Liver (tissue), 9 donors: ENCODE data around the gene RYR2. TPM values are rescaled to one million over a fixed set of nuclear protein-coding genes. Genes with fewer than 3 reads are reported as not detected.
"Not testable (repeated sequence)": the region's sequence is repeated elsewhere in the genome, so short reads cannot be mapped to it uniquely, and the experiment has no call there.

ENCODE experiments used
- DNase-seq: peaks from one replicate; pipeline ENCODE4 v3.0.0-alpha.2; 2017; ENCODE audit warnings: low spot score
- H3K27ac ChIP-seq, 2 donors: one replicate each; pipeline ENCODE4 v1.7.0; 2013; ENCODE audit warnings: inconsistent platforms in 2 of 2, low read length in 2 of 2, control low read depth in 1 of 2, low read depth in 1 of 2, mild to moderate bottlenecking in 1 of 2
- H3K27me3 ChIP-seq, 4 donors: one replicate each; pipeline versions ENCODE4 v1.6.1 to v1.7.0; 2013; ENCODE audit warnings: low read length in 3 of 4, inconsistent platforms in 1 of 4, mild to moderate bottlenecking in 1 of 4, moderate library complexity in 1 of 4; ENCODE audit not compliant: control insufficient read depth in 4 of 4, insufficient read depth in 4 of 4
- H3K36me3 ChIP-seq, 4 donors: one replicate each; pipeline versions ENCODE4 v1.6.1 to v1.7.0; 2013; ENCODE audit warnings: low read length in 3 of 4, mild to moderate bottlenecking in 3 of 4, low read depth in 1 of 4, moderate library complexity in 1 of 4; ENCODE audit not compliant: control insufficient read depth in 4 of 4, insufficient read depth in 3 of 4
- H3K4me1 ChIP-seq, 4 donors: one replicate each; pipeline versions ENCODE4 v1.6.1 to v1.7.0; 2013; ENCODE audit warnings: low read length in 3 of 4, mild to moderate bottlenecking in 3 of 4, moderate library complexity in 1 of 4; ENCODE audit not compliant: control insufficient read depth in 4 of 4, insufficient read depth in 4 of 4
- H3K4me3 ChIP-seq, 3 donors: one replicate each; pipeline versions ENCODE4 v1.6.1 to v1.7.0; 2013; ENCODE audit warnings: low read length in 3 of 3, control low read depth in 1 of 3, low read depth in 1 of 3, mild to moderate bottlenecking in 1 of 3
- H3K9ac ChIP-seq, 2 donors: one replicate each; pipeline ENCODE4 v1.7.0; 2013; ENCODE audit warnings: low read length in 2 of 2, mild to moderate bottlenecking in 2 of 2, moderate library complexity in 2 of 2, control low read depth in 1 of 2, low read depth in 1 of 2
- H3K9me3 ChIP-seq, 4 donors: one replicate each; pipeline versions ENCODE4 v1.6.1 to v1.7.0; 2013; ENCODE audit warnings: low read length in 3 of 4; ENCODE audit not compliant: control insufficient read depth in 4 of 4
- ATF3 ChIP-seq: IDR thresholded peaks from 2 replicates; pipeline ENCODE4 v1.6.1; 2016; ENCODE audit warnings: antibody characterized with exemption
- EGR1 ChIP-seq, 2 donors: IDR thresholded peaks; 2 replicates each; pipeline ENCODE4 v1.6.1; 2016 to 2018; ENCODE audit warnings: antibody characterized with exemption in 2 of 2, low read depth in 2 of 2
- FOXA1 ChIP-seq: IDR thresholded peaks from 2 replicates; pipeline ENCODE4 v1.6.1; 2016; ENCODE audit warnings: antibody characterized with exemption
- FOXA2 ChIP-seq: IDR thresholded peaks from 2 replicates; pipeline ENCODE4 v1.6.1; 2016; ENCODE audit warnings: antibody characterized with exemption
- HNF4A ChIP-seq, 2 donors: conservative IDR thresholded peaks; 2 replicates each; pipeline ENCODE4 v1.6.1; 2016; ENCODE audit warnings: antibody characterized with exemption in 2 of 2, mild to moderate bottlenecking in 2 of 2
- HNF4G ChIP-seq: IDR thresholded peaks from 2 replicates; pipeline ENCODE4 v1.6.1; 2016; ENCODE audit warnings: antibody characterized with exemption
- JUND ChIP-seq, 2 donors: IDR thresholded peaks; 2 replicates each; pipeline ENCODE4 v1.6.1; 2016; ENCODE audit warnings: antibody characterized with exemption in 2 of 2
- SP1 ChIP-seq: IDR thresholded peaks from 2 replicates; pipeline ENCODE4 v1.6.1; 2018; ENCODE audit warnings: antibody characterized with exemption, mild to moderate bottlenecking
- TAF1 ChIP-seq: conservative IDR thresholded peaks from 2 replicates; pipeline ENCODE4 v1.6.1; 2016; ENCODE audit warnings: antibody characterized with exemption, mild to moderate bottlenecking
- ZBTB33 ChIP-seq: IDR thresholded peaks from 2 replicates; pipeline ENCODE4 v1.6.1; 2016; ENCODE audit warnings: antibody characterized with exemption
- WGBS: extraction: QIAGEN DNeasy Blood & Tissue Kit; methylation state at CpG from one replicate; pipeline ENCODE4 v1.1.7; 2013; 5-methylcytosine and 5-hydroxymethylcytosine counted together
- polyA plus RNA-seq, 2 donors: library from polyadenylated mRNA; stranded (reverse) in 1 of 2; unstranded in 1 of 2; fragments of 200-250 nt in 1 of 2; fragments of >200 nt in 1 of 2; fragmentation: Nextera tagmentation in 1 of 2; extraction: Ambion mirVana in 1 of 2; gene quantifications; one replicate each; pipeline versions ENCODE4 v1.2.1 to v1.2.3, GENCODE V29; 2013 to 2015
- total RNA-seq, 2 donors: library from RNA; depleted of rRNA; stranded (reverse); fragments of >200 nt; gene quantifications; one replicate each; pipeline ENCODE4 v1.2.3, GENCODE V29; 2014
- donor health status: healthy.
- donor health status: healthy.
- donor health status: healthy.
- donor health status: healthy.
- donor health status: healthy.

Gene RYR2
- total and polyA plus RNA-seq, 4 donors: 0.06 to 0.75 (median 0.31) TPM

GRCh38 chr1:237145379-237146135 is 103.6 kb downstream of the RYR2 start (continued):
- TF ChIP-seq HNF4G (no peak), TAF1 (no peak), HNF4A (conservative IDR thresholded peaks at IDR 0.05) (no peak), ZBTB33 (no peak), FOXA2 (no peak)

GRCh38 chr1:237146241-237146640 is 104.3 kb downstream of the RYR2 start:
- Histone ChIP-seq H3K36me3 (no peaks in the 10 kb centered on the region), H3K9ac (no peak overlapping the region), H3K27me3 (peaks cover 0 to 3% (median 3%) of the 10 kb centered on the region in 4 donors), H3K9me3 (no peaks in the 10 kb centered on the region), H3K4me1 (no peaks in the 10 kb centered on the region), H3K27ac (no peak overlapping the region), H3K4me3 (no peak overlapping the region)
- TF ChIP-seq JUND (IDR thresholded peaks at IDR 0.05): no peak
- TF ChIP-seq FOXA1: no peak
- TF ChIP-seq SP1: peak; percentile 10
- 37% methylated on average over 7 of the region's 7 CpGs for WGBS
- DNase-seq: no peak

GRCh38 chr1:237149857-237150256 is 107.9 kb downstream of the RYR2 start:
- Histone ChIP-seq H3K4me1 (no peaks in the 10 kb centered on the region), H3K27ac (no peak overlapping the region), H3K27me3 (peaks cover 0 to 3% (median 1%) of the 10 kb centered on the region in 4 donors), H3K4me3 (no peak overlapping the region), H3K9ac (no peak overlapping the region), H3K36me3 (no peaks in the 10 kb centered on the region), H3K9me3 (no peaks in the 10 kb centered on the region)
- WGBS: 80% methylated on average over 3 of the region's 3 CpGs
- TF ChIP-seq ATF3 (no peak), HNF4G (no peak), EGR1 (IDR thresholded peaks at IDR 0.05; ENCODE audit: low read depth in 2 of 2) (no peak), ZBTB33 (no peak)
- DNase-seq: no peak

- not testable (repeated sequence) for H3K9ac ChIP-seq
- 77% methylated on average over 6 of the region's 6 CpGs for WGBS
Measured at GRCh38 chr1:237151979-237152378, 110.0 kb downstream of the RYR2 start.

More at GRCh38 chr1:237151979-237152378, 110.0 kb downstream of the RYR2 start:
- not testable (repeated sequence) for DNase-seq, H3K4me3 ChIP-seq, H3K27me3 ChIP-seq, H3K27ac ChIP-seq, H3K36me3 ChIP-seq, H3K9me3 ChIP-seq, H3K4me1 ChIP-seq
